HG03469 (cell line): ENCODE data around the gene HMGN5.

Experiments
- ATAC-seq: cut with Tn5 transposase; IDR thresholded peaks from one replicate; pipeline ENCODE4 v1.9.1; 2021; ENCODE audit warnings: mild to moderate bottlenecking, moderate library complexity, moderate number of reproducible peaks; ENCODE audit not compliant: unreplicated experiment

HMGN5 gene, protein sequence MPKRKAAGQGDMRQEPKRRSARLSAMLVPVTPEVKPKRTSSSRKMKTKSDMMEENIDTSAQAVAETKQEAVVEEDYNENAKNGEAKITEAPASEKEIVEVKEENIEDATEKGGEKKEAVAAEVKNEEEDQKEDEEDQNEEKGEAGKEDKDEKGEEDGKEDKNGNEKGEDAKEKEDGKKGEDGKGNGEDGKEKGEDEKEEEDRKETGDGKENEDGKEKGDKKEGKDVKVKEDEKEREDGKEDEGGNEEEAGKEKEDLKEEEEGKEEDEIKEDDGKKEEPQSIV

DNA sequence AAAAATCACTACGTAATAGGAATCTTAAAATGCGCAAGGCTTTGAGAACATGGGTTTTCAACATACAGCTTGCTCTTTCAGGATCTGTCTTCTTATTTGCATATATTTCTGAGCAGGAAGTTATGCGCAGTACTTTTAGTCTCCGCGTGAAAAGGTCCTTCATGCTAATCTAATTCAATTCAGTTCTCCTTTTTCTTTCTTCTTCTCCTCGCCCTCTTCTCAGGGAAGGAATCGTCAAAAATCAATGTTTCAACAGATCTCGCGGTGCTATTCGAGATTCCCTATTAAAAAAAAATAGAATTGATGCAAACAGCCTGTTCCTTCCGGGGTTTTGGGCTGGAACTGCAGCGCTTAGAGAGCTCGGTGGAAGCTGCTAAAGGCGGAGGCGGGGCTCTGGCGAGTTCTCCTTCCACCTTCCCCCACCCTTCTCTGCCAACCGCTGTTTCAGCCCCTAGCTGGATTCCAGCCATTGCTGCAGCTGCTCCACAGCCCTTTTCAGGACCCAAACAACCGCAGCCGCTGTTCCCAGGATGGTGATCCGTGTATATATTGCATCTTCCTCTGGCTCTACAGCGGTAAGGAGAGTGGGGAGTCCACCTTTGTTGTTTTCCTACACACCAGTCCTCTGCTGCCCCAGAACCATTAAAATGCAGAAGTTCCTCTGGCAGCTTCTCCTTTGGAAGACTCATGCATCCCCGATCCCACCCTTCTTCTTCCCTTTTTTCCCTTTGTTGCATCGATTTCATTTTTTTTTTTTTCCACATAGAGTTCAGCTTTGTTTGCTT lies at the start of gene HMGN5, which contains the start of gene SH3BGRL:
Gene HMGN5 (minus strand): TSS at position 243 of the 785 bp plus-strand sequence. CDS start 80,364 bp downstream, outside the sequence.
Gene SH3BGRL (plus strand): TSS at position 432 of the 785 bp plus-strand sequence. CDS start 99 bp downstream, at position 531.
- ATAC-seq = peak; percentile 78

GRCh38 chrX:81241753-81242152 lies 40.0 kb upstream of the HMGN5 start:
- ATAC-seq = no peak

- no peak for ATAC-seq
These were observed 39.1 kb upstream of the HMGN5 start for GRCh38 chrX:81240701-81241331.

GRCh38 chrX:81238166-81238565 lies 36.5 kb upstream of the HMGN5 start:
- no peak for ATAC-seq

DNA sequence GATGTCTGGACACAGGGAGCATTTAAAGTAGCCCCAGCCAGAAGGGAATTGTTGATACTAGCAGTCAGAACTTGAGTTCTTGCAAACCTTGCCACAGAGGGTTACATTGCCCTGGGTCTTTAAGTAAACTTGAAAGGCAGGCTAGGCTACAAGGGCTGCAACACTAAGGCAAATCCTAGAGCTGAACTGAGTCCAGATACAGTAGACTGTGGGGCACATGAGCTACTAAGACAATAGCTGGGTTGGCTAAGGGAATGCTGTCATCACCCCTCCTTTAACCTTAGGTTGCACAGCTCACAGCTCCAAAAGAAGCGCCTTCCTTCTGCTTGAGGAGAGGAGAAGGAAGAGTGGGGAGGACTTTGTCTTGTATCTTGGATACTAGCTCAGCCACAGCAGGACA lies 35.8 kb upstream of the HMGN5 start:
- ATAC-seq = no peak

GRCh38 chrX:81232218-81232617 lies 30.5 kb upstream of the HMGN5 start:
- no peak for ATAC-seq

- ATAC-seq = no peak
These were observed 29.8 kb upstream of the HMGN5 start for GRCh38 chrX:81231476-81231875.

DNA sequence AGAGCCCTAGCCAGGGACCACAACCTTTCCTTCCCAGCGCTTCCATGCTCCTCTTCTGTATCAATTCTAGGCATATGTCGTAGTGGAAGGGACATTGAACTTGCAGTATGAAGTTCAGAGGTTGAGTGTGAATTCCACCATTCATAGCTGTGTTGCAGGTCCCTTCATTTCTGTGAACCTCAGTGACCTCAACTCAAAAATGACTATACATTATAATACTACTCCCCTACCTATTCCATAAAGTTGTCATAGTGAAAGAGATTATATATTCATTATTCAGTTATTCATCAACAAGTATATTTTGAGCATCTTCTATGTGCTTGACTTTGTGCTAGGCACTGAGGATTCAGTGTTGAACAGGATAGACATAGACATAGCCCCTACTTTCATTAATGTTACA lies 28.2 kb upstream of the HMGN5 start:
- no peak for ATAC-seq

- no peak for ATAC-seq
These were observed 27.5 kb upstream of the HMGN5 start for GRCh38 chrX:81229229-81229628.

DNA sequence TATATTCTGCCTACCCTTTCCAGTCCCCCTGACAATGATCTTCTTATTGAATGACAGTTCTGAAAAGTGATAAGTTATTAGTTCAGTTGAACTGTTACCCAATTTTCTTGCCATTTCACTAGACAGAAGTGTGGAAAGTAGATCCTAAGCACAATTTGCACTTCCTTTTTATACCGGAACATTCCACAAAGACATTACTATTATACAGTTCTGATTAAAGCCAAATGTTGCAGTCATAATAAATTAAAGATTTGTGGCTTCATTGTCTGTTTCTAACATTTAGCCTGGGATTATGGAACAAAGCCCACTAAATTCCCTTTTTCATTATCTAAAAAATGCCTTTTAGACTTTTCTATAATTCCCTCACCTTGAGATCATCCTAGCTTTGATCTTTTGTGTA lies 14.0 kb upstream of the HMGN5 start:
- ATAC-seq = no peak

DNA sequence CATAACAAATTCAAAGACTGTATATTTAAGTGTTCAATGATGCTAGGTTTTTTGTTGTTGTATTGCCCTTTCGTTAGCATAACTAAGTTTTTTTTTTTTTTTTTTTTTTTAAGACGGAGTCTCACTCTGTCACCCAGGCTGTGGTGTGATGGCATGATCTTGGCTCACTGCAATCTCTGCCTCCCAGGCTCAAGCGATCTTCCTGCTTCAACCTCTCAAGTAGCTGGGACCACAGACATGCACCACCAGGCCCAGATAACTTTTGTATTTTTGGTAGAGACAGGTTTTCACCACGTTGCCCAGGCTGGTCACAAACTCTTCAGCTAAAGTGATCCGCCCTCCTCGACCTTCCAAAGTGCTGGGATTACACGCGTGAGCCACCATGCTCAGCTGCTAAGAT lies 7.2 kb upstream of the HMGN5 start:
- ATAC-seq = no peak

DNA sequence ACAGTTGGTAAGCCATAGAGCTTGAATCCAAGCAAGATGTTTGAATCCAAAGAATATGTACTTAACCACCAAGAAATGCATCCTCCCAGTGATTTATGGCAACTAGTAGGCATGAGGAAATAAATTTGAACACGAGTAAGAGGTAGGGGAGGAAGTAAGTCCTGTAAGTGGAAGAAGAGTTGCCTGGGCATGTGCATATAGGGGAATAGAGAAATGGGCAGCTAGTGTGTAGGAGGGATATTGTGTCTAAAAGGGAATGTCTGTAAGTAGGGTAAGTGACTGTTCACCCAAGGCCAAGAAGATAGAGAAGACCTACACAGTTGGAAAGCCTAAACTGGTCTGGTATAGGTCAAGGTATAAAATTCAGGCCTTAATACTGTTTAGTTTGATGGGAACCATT lies 4.8 kb upstream of the HMGN5 start:
- no peak for ATAC-seq

DNA sequence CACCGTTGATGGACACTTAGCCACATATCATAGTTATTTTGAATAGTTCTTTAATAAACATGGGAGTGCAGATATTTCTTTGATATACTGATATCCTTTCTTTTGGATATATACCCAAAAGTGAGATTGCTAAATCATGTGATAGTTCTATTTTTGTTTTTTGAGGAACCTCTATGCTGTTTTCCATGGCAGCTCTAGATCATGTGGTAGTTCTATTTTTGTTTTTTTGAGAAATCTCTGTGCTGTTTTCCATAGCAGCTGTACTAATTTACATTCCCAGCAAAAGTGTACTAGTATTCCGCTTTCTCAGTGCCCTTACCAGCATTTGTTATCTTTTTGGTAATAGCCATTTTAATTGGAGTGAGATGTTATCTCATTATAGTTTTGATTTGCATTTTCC lies 3.8 kb upstream of the HMGN5 start:
- ATAC-seq = no peak

DNA sequence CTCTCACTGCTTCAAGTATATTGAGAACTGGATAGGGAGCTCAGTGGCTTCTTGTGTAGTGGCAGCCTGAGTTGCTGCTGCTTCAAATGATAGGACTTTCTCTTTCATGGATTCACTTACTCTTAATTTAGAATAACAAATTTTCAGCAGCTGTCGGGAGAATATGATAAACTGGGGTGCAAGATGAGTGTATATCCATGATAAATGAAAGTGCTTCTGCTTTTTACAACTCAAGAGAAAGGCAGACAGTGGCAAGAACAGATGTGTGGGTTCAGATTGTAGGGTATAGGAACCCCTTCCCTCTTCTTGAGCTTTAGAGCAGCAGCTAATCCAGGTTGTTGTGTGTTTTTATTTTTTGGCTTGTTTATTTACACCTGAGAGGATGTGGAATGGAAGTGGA lies 1.2 kb upstream of the HMGN5 start:
- ATAC-seq = no peak

DNA sequence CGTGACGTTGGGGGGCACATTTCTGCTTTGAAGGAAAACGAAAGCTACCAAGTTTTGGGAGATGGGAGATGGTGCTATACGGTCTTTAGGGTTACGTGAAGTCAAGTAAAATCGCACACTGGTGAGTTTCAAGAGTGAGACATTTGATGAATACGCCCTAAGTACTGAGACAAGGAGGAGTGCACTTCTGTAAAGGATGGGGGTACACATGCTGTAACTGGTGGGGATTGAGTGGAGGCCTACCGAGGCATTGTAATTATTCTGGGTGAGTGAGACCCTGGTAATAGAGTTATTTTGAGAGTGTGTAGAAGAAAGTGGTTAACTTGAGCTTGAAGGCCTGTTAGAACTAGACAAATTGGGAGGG lies 725 bp upstream of the HMGN5 start:
- no peak for ATAC-seq

DNA sequence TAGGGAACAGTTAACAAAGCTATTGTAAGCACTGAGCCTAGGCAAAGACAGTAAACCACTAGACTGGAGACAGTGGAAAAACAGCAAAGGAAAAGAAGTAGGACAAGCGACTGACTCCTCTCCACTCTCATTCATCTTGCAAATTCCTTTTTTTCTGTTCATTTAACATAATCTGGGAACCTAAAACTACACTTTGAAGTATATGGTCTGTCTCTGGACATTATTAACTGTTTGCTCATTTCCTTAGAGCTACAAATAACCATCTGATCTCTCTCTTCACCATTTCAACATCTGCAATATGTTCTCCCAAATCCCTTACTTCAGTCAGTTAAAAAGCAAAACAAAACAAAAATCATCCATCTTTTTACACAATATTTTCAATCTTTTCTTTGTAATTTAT lies 642 bp downstream of the HMGN5 start:
- no peak for ATAC-seq

DNA sequence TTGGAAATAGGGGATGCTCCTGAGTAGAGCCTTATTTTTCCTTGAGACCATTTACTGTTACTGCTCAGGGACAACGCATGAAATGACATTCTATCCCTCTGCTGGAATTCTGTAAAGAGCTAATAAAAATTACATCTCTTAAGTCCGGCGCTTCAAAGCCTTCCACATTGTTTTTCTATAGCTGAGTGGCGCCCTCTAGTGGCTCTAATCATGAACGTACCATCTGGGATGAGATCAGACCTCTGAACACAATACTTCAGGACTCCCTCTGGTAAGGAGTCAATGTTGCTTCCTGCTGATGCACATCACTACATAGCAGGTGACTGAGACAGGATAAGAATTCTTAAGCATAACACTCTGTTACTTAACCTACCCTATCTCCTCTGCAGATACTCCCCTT lies 6.0 kb downstream of the HMGN5 start:
- no peak for ATAC-seq

DNA sequence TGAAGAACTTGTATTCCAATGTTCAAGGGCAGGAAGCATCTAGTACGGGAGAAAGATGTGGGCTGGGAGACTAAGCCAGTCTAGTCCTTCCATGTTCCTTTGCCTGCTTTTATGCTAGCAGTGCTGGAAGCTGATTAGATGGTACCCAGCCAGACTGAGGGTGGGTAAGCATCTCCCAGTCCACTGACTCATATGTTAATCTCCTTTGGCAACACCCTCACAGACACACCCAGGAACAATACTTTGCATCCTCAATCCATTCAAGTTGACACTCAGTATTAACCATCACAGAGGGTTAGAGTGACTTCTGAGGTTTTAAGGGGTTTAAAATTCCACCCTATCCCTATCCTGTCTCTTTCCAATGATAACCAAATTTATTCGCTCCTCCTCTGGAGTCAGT lies 6.5 kb downstream of the HMGN5 start:
- ATAC-seq = no peak

DNA sequence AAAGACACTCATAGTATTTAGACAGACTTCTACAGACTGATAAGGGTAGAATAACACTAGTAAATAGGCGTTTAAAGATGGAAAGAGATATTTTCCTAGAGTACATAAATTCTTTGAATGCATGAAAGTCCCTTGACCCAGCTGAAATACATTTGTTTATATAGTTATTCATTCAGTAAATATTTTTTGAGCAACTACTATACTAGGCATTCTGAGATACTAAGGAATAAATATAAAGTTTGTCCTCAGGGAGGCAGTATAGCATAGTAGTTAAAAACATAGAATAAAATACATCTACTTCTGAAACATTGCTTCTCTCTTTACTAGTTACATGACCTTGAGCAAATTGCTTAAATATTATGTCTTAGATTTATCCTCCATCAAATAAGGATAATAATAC lies 27.4 kb downstream of the HMGN5 start:
- no peak for ATAC-seq

DNA sequence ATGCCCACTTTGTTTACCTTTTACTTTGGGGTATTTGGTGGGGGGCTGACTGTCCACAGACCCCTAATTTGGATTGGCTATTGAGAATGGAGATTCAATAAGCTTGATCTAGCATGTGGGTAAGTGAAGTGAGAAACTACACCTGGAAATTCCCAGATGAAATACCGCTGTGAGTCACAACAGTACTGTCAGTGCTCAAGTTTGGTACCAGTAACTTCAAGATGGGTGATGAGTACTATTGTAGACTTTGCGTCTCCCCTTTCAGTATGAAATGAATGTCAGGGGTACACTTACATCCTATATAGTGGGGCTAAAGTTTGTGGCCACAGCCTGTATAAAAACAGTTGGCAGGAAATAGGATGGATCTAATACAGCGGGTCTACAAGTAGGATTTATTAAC lies 33.3 kb downstream of the HMGN5 start:
- ATAC-seq = no peak

DNA sequence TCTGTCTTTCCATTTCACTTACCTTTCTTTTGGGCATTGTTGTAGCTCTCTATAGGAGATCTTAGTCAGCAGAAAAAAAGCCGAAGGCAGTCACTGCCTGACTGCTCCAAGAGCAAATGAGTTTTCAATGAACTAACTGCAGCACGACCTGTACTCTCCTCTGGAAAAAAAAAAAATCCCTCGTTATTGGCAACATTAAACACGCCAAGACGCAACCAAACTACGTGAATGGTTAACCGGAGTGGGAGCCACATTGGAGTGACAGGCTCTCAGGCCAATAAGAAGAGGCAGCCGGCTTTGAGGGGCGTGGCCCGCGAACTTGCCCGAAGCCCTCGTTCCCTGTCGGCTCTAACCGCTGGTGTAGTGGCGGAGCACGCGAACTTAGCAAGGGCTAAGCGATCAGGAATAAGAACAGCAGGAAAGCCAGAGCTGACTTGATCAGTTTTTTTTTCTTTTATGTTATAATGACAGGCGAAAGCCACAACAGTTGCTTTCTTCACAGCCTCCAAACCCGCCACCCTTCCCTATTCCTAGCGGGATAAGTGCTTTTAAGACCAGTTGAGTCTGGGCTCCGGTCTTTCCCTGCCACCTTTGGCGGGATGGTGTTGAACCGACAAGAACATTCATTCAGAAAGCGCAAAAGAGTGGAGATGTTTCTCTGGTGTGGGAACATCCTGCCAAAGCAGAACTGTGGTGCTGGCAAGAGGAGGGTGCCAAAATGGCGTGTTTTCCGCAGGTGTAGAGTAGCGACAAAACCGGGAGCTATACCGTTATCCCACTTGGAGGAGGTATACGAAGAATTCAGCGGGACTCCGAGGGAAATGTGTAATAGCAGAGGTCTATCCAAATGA lies 80.0 kb downstream of the HMGN5 start:
- ATAC-seq = peak; percentile 96
